DLD1 (cell line): ENCODE measurements around the gene PRKAG1.
"Not testable (repeated sequence)": the region's sequence is repeated elsewhere in the genome, so short reads cannot be mapped to it uniquely, and the experiment has no call there.

Experiments
- in situ Hi-C: cut with HindIII; loops from 2 replicates; pipeline ENCODE4 v1.10.0; 2017; ENCODE audit warnings: low sequenced_read_pairs

PRKAG1 gene

GRCh38 chr12:49018261-49019119, at the start of gene PRKAG1:
TSS of gene PRKAG1 (minus strand) at chr12:49018776. CDS start at chr12:49018740, 36 bp downstream.
- in situ Hi-C loops, result no loop called here

- in situ Hi-C loops, result no loop called here
Measured at GRCh38 chr12:49066120-49066519, 47.5 kb upstream of the PRKAG1 start.

- in situ Hi-C loops, result no loop called here
Measured at GRCh38 chr12:49064767-49065152, 46.2 kb upstream of the PRKAG1 start.

- in situ Hi-C loops, result not testable (repeated sequence)
Measured at GRCh38 chr12:49061916-49062315, 43.3 kb upstream of the PRKAG1 start.

GRCh38 chr12:49061157-49061650, 42.6 kb upstream of the PRKAG1 start:
- in situ Hi-C loops, result no loop called here

GRCh38 chr12:49060237-49061156, 41.9 kb upstream of the PRKAG1 start, which contains the start of gene KMT2D:
TSS of gene KMT2D (minus strand) at chr12:49060794. CDS start at chr12:49055324, 5,470 bp downstream.
- in situ Hi-C loops, result no loop called here

- in situ Hi-C loops, result no loop called here
Measured at GRCh38 chr12:49059299-49060171, 41.0 kb upstream of the PRKAG1 start.

- in situ Hi-C loops, result no loop called here
Measured at GRCh38 chr12:49059045-49059298, 40.4 kb upstream of the PRKAG1 start.

GRCh38 chr12:49058366-49059044, 39.9 kb upstream of the PRKAG1 start:
- in situ Hi-C loops, result no loop called here

- in situ Hi-C loops, result no loop called here
Measured at GRCh38 chr12:49057888-49058287, 39.3 kb upstream of the PRKAG1 start.

- in situ Hi-C loops, result no loop called here
Measured at GRCh38 chr12:49055978-49056754, 37.6 kb upstream of the PRKAG1 start.

GRCh38 chr12:49055092-49055491, 36.5 kb upstream of the PRKAG1 start:
- in situ Hi-C loops, result no loop called here

- in situ Hi-C loops, result no loop called here
Measured at GRCh38 chr12:49054524-49054923, 35.9 kb upstream of the PRKAG1 start.

- in situ Hi-C loops, result no loop called here
Measured at GRCh38 chr12:49054096-49054495, 35.5 kb upstream of the PRKAG1 start.

GRCh38 chr12:49052451-49053208, 34.1 kb upstream of the PRKAG1 start:
- in situ Hi-C loops, result no loop called here

- in situ Hi-C loops, result no loop called here
Measured at GRCh38 chr12:49051777-49052438, 33.3 kb upstream of the PRKAG1 start.

GRCh38 chr12:49051373-49051764, 32.8 kb upstream of the PRKAG1 start:
- in situ Hi-C loops, result no loop called here
